HL-60 (cell line): ENCODE results near the gene ST6GALNAC1.

Experiments used
- CTCF ChIP-seq: IDR thresholded peaks from one replicate; pipeline ENCODE4 v1.5.1; 2011; ENCODE audit warnings: low read length, control low read depth, inconsistent platforms; ENCODE audit not compliant: insufficient read depth
- POLR2AphosphoS5 ChIP-seq: IDR thresholded peaks from 2 replicates; pipeline ENCODE4 v1.6.1; 2012; ENCODE audit warnings: low read depth
- REST ChIP-seq: IDR thresholded peaks from 2 replicates; pipeline ENCODE4 v1.6.1; 2012; ENCODE audit warnings: low read depth; ENCODE audit not compliant: insufficient replicate concordance

GRCh38 chr17:76582660-76583059, 60.9 kb downstream of the ST6GALNAC1 start:
- TF ChIP-seq CTCF (no peak), POLR2AphosphoS5 (no peak), REST (no peak)
